Glomerular visceral epithelial cell (primary cell): ENCODE results near the gene OR2A12.
A peak's percentile ranks its signal among the peaks of the same experiment; 100 is the strongest.
"Not testable (repeated sequence)": the region's sequence is repeated elsewhere in the genome, so short reads cannot be mapped to it uniquely, and the experiment has no call there.

Experiments used
- DNase-seq: peaks from one replicate; pipeline ENCODE4 v3.0.0-alpha.2; 2016; ENCODE audit errors: extremely low spot score

Gene OR2A12

DNA sequence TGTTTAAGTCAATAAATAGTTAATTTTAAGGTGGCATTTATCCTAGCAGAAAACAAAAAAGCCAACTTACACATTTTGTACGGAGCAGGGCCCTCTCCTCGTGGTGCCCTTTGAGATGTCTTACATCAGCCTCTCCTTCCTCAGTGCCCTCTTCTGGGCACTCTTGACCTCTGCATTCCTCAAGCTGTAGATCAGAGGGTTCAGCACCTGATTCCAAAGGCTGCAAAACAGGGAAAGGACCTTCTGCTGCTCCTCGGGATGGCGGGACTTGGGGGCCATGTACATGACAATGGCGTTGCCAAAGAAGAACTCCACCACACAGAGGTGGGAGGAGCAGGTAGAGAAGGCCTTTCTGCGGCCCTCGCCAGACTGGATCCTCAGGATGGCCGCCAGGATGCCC, 32.3 kb downstream of the OR2A12 start:
- no peak for DNase-seq

DNA sequence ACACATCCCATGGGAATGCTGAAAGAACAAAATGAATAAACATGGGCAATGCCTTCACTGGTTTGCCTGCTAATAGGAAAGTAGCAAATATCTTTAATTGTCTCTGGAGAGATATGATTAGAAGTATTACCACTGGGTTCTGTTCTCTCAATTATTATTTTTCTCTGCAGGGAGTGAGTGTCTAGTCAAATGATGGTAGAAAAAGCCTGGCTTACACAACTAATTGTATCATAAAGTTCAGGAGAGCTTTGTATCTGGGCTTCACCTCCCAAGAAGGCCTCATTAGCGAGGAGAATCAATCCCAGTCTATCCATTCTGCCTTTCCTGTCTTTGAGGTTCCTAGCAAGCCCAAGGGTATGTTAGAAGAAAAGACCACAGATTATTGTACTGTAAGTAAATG, 36.8 kb downstream of the OR2A12 start, which contains the start of gene OR2A14:
Gene OR2A14 (plus strand): TSS at position 301 of the 400 bp plus-strand sequence. CDS start 5,937 bp downstream, outside the sequence.
- DNase-seq, result no peak

DNA sequence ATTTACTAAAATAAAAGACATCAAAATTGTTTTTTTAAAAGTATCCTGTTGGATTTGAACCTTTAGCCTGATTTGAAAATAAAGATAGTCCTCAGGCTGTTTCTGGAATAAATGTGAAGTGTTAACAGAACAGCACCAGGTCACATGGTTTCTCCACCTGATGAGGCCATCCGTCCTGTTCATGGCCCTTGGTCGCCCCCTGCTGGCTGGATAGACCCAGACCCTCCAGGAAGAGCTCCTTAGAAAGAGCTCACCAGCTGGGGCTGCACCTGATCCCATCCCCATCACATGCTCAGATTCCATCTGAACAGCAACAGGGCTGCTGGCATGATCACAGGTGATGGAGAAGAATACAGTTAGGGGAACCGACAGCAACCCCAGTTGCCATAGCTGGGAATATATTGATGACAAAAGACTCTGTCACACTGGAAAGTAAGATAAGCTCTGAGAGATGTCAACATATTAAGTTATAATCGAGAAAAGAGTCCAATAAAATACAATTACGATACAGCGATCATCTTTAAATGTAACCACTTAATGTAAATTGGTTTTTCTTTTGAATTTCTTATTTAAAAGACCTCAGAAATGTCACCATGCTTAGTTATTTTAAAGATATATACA, 41.7 kb downstream of the OR2A12 start:
- peak; percentile 76 for DNase-seq

DNA sequence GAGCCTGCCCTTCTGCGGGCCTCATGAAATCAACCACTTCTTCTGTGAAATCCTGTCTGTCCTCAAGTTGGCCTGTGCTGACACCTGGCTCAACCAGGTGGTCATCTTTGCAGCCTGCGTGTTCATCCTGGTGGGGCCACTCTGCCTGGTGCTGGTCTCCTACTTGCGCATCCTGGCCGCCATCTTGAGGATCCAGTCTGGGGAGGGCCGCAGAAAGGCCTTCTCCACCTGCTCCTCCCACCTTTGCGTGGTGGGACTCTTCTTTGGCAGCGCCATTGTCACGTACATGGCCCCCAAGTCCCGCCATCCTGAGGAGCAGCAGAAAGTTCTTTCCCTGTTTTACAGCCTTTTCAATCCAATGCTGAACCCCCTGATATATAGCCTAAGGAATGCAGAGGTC, 43.5 kb downstream of the OR2A12 start:
- not testable (repeated sequence) for DNase-seq

DNA sequence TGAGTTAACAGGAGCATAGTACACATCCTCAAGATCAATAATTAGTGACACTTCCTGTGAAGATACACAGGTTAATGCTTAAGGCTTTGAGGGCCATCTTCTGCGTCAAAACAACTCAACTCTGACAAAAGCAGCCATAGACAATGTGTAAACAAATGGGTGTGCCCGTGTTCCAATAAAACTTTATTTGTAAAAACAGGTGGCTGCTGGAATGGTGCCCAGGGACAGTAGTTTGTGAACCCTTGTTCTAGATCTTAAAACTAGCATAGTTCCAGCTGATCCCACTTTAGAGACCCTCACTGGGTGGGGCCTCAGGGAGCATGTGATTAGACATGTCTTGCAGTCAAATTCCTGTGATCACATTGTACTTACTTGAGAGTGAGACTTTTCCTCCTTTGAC, 44.7 kb downstream of the OR2A12 start:
- DNase-seq, result no peak

DNA sequence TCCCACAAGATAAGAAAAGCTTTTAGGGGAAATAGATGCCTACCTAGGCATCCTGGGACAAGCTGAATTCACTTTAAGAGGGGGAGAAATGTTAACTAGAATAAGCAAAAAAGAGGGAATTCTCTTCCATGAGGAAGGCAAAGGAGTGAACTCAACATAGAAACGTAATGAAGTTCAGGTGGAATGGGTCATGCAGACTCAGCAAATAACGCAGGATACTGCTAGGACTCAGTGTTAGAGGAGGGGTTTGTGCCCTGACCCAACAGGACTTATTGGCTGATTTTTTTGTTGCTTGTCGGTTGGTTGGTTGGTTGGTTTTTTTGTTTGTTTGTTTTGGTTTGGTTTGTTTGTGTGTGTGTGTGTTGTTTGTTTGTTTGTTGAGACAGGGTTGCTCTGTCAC, 46.2 kb downstream of the OR2A12 start:
- DNase-seq, result no peak

DNA sequence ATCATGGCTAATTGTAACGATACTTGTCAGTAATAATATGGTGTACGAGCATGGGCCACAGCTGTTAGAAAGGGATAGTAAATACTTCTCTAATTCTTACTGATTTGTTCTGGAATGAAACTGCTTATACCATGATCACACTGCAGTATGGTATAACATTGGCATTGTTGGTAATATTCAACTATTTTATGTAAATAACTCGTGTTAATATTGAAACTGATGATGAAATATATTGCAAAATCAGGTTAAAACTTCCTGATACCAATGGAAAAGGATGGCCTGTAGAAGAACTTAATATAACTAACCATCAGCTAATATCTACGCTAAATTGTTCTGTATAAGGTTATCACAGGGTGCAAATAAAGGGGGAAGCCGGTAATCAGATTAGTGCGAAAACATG, 47.2 kb downstream of the OR2A12 start:
- no peak for DNase-seq

DNA sequence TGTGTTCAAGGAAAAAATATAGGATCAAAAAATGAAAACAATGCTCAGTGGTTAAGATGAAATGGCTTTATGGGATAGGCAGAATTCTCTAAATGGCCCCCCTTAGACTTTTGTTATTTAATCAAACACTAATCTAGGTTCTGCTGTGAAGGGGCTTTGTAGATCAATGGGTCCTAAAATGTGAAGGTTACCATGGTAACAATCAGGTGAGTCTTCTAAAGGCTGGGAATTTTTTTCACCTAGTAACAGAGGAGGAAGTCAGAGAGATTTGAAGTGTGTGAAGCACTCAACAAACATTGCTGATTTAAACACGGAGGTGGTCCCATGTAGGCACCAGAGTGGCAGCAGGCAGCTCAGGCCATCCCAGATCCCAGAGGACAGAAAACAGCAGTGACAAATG, 48.0 kb downstream of the OR2A12 start:
- no peak for DNase-seq

DNA sequence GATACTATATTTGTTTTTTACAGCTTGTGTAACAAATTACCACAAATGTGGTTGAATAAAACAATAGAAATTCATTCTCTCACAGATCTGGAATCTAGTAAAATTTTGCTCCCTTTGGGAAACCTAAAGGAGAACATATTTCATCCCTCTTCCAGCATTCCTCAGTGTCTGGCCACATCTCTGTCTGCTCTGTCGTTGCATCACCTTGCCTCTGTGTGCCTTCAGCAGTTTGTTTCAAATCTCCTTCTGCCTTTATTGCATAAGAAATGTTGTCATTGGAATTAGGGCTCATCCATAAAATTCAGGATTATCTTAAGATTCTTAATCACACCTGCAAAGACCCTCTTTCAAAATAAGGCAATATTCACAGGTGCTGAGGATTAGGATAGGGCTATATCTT, 51.4 kb downstream of the OR2A12 start:
- DNase-seq, result no peak

DNA sequence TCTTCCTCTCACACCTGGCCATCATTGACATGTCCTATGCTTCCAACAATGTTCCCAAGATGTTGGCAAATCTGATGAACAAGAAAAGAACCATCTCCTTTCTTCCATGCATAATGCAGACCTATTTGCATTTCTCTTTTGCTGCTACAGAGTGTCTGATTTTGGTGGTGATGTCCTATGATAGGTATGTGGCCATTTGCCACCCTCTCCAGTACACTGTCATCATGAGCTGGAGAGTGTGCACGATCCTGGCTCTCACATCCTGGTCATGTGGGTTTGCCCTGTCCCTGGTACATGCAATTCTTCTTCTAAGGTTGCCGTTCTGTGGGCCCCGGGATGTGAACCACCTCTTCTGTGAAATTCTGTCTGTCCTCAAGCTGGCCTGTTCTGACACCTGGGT, 56.1 kb downstream of the OR2A12 start:
- DNase-seq, result no peak

DNA sequence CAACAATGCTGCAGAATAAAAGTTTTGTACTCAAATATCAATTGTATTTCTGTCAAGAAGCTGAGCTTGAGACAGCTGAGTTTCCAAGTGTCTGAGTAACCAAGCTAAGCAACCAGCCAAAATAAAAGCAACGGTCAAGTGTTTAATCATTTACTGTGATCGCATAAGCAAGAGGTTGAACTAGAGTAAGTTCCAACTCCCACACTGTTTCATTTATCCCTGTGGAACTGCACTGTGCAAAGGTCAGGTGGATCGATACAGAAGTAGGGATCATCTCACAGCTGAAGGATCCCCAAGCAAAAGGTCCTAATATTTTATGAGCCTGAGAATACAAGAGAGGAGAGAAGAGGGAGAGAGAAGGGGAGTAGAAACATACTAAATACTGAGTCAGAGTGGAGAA, 58.3 kb downstream of the OR2A12 start:
- DNase-seq, result no peak

DNA sequence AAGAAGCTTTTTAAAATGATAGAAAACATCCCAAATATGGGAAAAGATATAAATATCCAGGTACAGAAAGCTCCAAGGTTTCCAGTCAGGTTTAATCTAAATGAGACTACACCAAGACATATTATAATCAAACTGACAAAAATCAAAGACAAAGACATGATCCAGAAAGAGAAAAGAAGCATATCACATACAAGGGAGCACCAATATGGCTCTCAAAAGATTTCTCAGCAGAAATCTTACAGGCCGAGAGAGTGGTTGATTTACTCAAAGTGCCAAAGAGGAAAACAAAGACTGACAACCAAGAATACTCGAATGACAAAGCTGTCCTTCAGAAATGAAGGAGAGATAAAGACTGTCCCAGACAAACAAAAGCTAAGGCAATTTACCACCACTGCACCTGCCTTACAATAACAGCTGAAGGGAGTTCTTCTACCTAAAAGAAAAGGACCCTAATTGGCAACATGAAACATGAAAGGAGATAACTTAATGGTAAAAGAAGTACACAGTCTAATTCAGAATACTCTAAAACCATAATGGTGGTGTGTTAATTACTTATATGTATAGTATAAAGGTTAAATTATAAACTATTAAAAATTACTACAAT, 62.2 kb downstream of the OR2A12 start:
- DNase-seq, result no peak
